HepG2 (cell line): Measurements from ENCODE around the gene PAK1IP1. TPM values are rescaled to one million over a fixed set of nuclear protein-coding genes. Genes with fewer than 3 reads are reported as not detected.

Experiments used
- AHR ChIP-seq: IDR thresholded peaks from 2 replicates; pipeline ENCODE4 v1.6.1; 2018; ENCODE audit warnings: missing genetic modification reagents, missing compliant biosample characterization
- CCAR2 ChIP-seq: fragments of 200-400 bp; formaldehyde crosslinking; optimal IDR thresholded peaks from 2 replicates; pipeline ENCODE3; 2018; ENCODE audit warnings: low read depth, mild to moderate bottlenecking, low read length, moderate library complexity
- E2F1 ChIP-seq: sonication (generic); formaldehyde crosslinking; IDR thresholded peaks from 2 replicates; pipeline ENCODE4 v1.5.0; 2020; ENCODE audit warnings: missing genetic modification reagents
- ISL2 ChIP-seq: sonication (generic); formaldehyde crosslinking; IDR thresholded peaks from 2 replicates; pipeline ENCODE4 v1.5.0; 2020; ENCODE audit warnings: missing genetic modification reagents
- KAT7 ChIP-seq: IDR thresholded peaks from 2 replicates; pipeline ENCODE4 v1.6.1; 2018; ENCODE audit warnings: borderline replicate concordance, missing compliant biosample characterization
- KLF11 ChIP-seq: IDR thresholded peaks from 2 replicates; pipeline ENCODE4 v1.6.1; 2016; ENCODE audit warnings: missing compliant biosample characterization
- NRL ChIP-seq: sonication (generic); formaldehyde crosslinking; IDR thresholded peaks from 2 replicates; pipeline ENCODE4 v1.5.0; 2020; ENCODE audit warnings: missing genetic modification reagents, mild to moderate bottlenecking, moderate library complexity, borderline replicate concordance
- RFX1 ChIP-seq: fragments of 450-650 bp; IDR thresholded peaks from 2 replicates; pipeline ENCODE4 v1.6.1; 2017
- SETDB1 ChIP-seq: sonication (generic); formaldehyde crosslinking; IDR thresholded peaks from 2 replicates; pipeline ENCODE4 v1.5.1; 2020; ENCODE audit warnings: missing genetic modification reagents, mild to moderate bottlenecking, borderline replicate concordance
- SMARCE1 ChIP-seq: fragments of 450-650 bp; IDR thresholded peaks from 2 replicates; pipeline ENCODE4 v1.6.1; 2017; ENCODE audit warnings: borderline replicate concordance
- SPEN ChIP-seq: sonication (generic); formaldehyde crosslinking; IDR thresholded peaks from 2 replicates; pipeline ENCODE4 v1.5.1; 2020; ENCODE audit warnings: low read depth, mild to moderate bottlenecking, missing genetic modification reagents
- TBL1XR1 ChIP-seq: fragments of 150-350 bp; IDR thresholded peaks from 2 replicates; pipeline ENCODE4 v1.6.1; 2014; ENCODE audit warnings: borderline replicate concordance, low read length; ENCODE audit not compliant: partially characterized antibody
- ZIK1 ChIP-seq: sonication (generic); formaldehyde crosslinking; IDR thresholded peaks from 2 replicates; pipeline ENCODE4 v1.5.0; 2020; ENCODE audit warnings: mild to moderate bottlenecking, low read depth, missing genetic modification reagents, borderline replicate concordance
- ZNF253 ChIP-seq: sonication (generic); formaldehyde crosslinking; IDR thresholded peaks from 2 replicates; pipeline ENCODE4 v1.8.0; 2022; ENCODE audit warnings: mild to moderate bottlenecking, missing genetic modification reagents, borderline replicate concordance
- ZNF674 ChIP-seq: sonication (generic); formaldehyde crosslinking; IDR thresholded peaks from 2 replicates; pipeline ENCODE4 v1.5.0; 2020; ENCODE audit warnings: low read depth, mild to moderate bottlenecking, missing genetic modification reagents
- ZNF7 ChIP-seq: IDR thresholded peaks from 2 replicates; pipeline ENCODE4 v1.6.1; 2016; ENCODE audit warnings: missing biosample characterization, missing genetic modification reagents
- polyA plus RNA-seq, 8 experiments: library from polyadenylated mRNA; depleted of rRNA in 3 of 8; stranded (reverse) in 7 of 8; unstranded in 1 of 8; fragments of >200 nt; fragmentation: Illumina TruSeq in 4 of 8; extraction: Trizol in 4 of 8; gene quantifications; 2 replicates each; pipeline versions ENCODE4 v1.2.1 to v1.2.3, GENCODE V29; 2011 to 2016; ENCODE audit warnings: low read depth in 4 of 8, missing spikeins in 1 of 8, mixed read lengths in 1 of 8; ENCODE audit not compliant: insufficient read depth in 1 of 8
- total RNA-seq, 5 experiments: library from RNA; depleted of rRNA; stranded (reverse); fragments of >200 nt; fragmentation: Illumina TruSeq; extraction: Trizol; gene quantifications; 2 replicates each; pipeline ENCODE4 v1.2.3, GENCODE V29; 2016; ENCODE audit warnings: low read depth in 1 of 5
- TF ChIP-seq, protein P1 (sequence below): sonication (generic); formaldehyde crosslinking; IDR thresholded peaks from 2 replicates; pipeline ENCODE4 v1.5.0; 2020; ENCODE audit warnings: missing genetic modification reagents, mild to moderate bottlenecking, borderline replicate concordance
- TF ChIP-seq, protein P2 (sequence below): sonication (generic); formaldehyde crosslinking; IDR thresholded peaks from 2 replicates; pipeline ENCODE4 v1.4.0; 2020; ENCODE audit warnings: missing genetic modification reagents
- TF ChIP-seq, protein P3 (sequence below): IDR thresholded peaks from 2 replicates; pipeline ENCODE4 v1.6.1; 2018; ENCODE audit warnings: missing genetic modification reagents

PAK1IP1 gene
- total and polyA plus RNA-seq, 2 of the 13 experiments (the other 11 are each of a cell fraction or from before 2014, with no cell fraction given) = 23.4 to 66.2 TPM

DNA sequence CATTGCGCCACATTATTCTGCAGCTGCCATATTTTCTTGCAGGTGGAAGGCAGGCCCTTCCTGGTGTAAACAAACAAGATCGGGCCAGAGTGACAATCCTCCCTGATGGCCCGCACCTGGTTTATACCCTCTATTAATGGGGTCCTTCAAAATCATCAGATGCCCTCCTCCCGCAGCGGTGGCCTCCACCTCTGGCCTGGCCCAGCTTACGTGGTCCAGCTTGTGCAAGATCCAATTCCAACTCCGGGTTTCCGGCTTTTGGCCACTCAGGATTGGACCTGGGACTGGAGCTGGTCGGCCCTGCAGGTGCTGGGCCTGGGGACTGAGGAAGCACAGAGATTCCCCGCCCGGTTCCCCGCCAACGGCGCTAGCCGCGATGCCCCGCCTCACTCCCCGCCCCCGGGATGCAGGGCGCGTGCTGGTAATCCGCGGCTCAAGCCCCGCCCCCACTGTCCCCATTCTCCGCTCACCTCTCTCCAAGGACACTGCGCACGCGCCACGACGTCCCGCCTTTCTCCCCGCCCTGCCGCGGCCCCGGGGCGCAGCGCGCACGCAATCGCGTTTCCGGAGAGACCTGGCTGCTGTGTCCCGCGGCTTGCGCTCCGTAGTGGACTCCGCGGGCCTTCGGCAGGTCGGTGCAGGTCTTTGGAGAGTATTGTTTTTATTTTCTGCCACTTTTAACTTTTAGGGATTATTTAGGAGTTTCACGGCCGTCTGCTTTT is 52.6 kb downstream of the PAK1IP1 start, which contains the start of gene TMEM14B (continued):
- TF ChIP-seq ZIK1 (CRISPR knock-in tag) = peak; percentile 75; the same call in 1 of the 2 replicates
- TF ChIP-seq ZNF674 (CRISPR knock-in tag) = no peak
- no peak for TF ChIP-seq SMARCE1
- TF ChIP-seq NRL = peak; percentile 89
- TF ChIP-seq E2F1 (CRISPR knock-in tag) = peak; percentile 93
- no peak for TF ChIP-seq RFX1
- TF ChIP-seq, protein P1, sequence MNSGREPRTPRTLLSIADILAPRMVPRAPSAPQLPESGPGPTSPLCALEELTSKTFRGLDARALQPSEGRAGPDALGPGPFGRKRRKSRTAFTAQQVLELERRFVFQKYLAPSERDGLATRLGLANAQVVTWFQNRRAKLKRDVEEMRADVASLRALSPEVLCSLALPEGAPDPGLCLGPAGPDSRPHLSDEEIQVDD (CRISPR knock-in tag) = no peak; the same call in 1 of the 2 replicates
- peak; percentile 98 for TF ChIP-seq KAT7
- no peak for TF ChIP-seq TBL1XR1
- no peak; the same call in 1 of the 2 replicates for TF ChIP-seq ZNF253 (CRISPR knock-in tag)
- no peak for TF ChIP-seq ZNF7
- TF ChIP-seq SPEN (CRISPR knock-in tag) = peak; percentile 95
- peak; percentile 94 for TF ChIP-seq KLF11 (CRISPR knock-in tag)
- peak; percentile 77; the same call in 1 of the 2 replicates for TF ChIP-seq SETDB1 (CRISPR knock-in tag)
- no peak for TF ChIP-seq CCAR2
- 0 out of 2 replicates have a peak, but pooled peaks have one; percentile 55 for TF ChIP-seq ISL2
- TF ChIP-seq, protein P2, sequence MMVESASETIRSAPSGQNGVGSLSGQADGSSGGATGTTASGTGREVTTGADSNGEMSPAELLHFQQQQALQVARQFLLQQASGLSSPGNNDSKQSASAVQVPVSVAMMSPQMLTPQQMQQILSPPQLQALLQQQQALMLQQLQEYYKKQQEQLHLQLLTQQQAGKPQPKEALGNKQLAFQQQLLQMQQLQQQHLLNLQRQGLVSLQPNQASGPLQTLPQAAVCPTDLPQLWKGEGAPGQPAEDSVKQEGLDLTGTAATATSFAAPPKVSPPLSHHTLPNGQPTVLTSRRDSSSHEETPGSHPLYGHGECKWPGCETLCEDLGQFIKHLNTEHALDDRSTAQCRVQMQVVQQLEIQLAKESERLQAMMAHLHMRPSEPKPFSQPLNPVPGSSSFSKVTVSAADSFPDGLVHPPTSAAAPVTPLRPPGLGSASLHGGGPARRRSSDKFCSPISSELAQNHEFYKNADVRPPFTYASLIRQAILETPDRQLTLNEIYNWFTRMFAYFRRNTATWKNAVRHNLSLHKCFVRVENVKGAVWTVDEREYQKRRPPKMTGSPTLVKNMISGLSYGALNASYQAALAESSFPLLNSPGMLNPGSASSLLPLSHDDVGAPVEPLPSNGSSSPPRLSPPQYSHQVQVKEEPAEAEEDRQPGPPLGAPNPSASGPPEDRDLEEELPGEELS (CRISPR knock-in tag) = peak; percentile 75
- peak; percentile 86 for TF ChIP-seq AHR (CRISPR knock-in tag)
- TF ChIP-seq, protein P3, sequence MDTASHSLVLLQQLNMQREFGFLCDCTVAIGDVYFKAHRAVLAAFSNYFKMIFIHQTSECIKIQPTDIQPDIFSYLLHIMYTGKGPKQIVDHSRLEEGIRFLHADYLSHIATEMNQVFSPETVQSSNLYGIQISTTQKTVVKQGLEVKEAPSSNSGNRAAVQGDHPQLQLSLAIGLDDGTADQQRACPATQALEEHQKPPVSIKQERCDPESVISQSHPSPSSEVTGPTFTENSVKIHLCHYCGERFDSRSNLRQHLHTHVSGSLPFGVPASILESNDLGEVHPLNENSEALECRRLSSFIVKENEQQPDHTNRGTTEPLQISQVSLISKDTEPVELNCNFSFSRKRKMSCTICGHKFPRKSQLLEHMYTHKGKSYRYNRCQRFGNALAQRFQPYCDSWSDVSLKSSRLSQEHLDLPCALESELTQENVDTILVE (CRISPR knock-in tag) = peak; percentile 100
